Panc1 (cell line): ENCODE measurements around the gene COL23A1.

Experiments used
- POLR2AphosphoS5 ChIP-seq: IDR thresholded peaks from 2 replicates; pipeline ENCODE4 v1.6.1; 2012; ENCODE audit warnings: mild to moderate bottlenecking, low read depth, low read length, moderate library complexity
- SIN3A ChIP-seq: IDR thresholded peaks from 2 replicates; pipeline ENCODE4 v1.6.1; 2012; ENCODE audit warnings: low read depth, mild to moderate bottlenecking, low read length, moderate library complexity, borderline replicate concordance; ENCODE audit not compliant: insufficient read depth
- TCF7L2 ChIP-seq: IDR thresholded peaks from 2 replicates; pipeline ENCODE4 v1.6.1; 2011; ENCODE audit warnings: mild to moderate bottlenecking, low read depth, low read length, inconsistent platforms
- TF ChIP-seq, protein P1 (sequence below): fragments of 450-650 bp; IDR thresholded peaks from 2 replicates; pipeline ENCODE4 v1.5.1; 2017; ENCODE audit warnings: mild to moderate bottlenecking
- TF ChIP-seq, protein P2 (sequence below), 2 experiments: IDR thresholded peaks; 2 replicates each; pipeline ENCODE4 v1.6.1; 2011 to 2012; ENCODE audit warnings: low read depth in 2 of 2, control low read depth in 1 of 2, low read length in 1 of 2, mild to moderate bottlenecking in 1 of 2, moderate library complexity in 1 of 2; ENCODE audit not compliant: insufficient read depth in 1 of 2

- TF ChIP-seq, protein P1, sequence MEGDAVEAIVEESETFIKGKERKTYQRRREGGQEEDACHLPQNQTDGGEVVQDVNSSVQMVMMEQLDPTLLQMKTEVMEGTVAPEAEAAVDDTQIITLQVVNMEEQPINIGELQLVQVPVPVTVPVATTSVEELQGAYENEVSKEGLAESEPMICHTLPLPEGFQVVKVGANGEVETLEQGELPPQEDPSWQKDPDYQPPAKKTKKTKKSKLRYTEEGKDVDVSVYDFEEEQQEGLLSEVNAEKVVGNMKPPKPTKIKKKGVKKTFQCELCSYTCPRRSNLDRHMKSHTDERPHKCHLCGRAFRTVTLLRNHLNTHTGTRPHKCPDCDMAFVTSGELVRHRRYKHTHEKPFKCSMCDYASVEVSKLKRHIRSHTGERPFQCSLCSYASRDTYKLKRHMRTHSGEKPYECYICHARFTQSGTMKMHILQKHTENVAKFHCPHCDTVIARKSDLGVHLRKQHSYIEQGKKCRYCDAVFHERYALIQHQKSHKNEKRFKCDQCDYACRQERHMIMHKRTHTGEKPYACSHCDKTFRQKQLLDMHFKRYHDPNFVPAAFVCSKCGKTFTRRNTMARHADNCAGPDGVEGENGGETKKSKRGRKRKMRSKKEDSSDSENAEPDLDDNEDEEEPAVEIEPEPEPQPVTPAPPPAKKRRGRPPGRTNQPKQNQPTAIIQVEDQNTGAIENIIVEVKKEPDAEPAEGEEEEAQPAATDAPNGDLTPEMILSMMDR, result no peak
- TF ChIP-seq, protein P2, sequence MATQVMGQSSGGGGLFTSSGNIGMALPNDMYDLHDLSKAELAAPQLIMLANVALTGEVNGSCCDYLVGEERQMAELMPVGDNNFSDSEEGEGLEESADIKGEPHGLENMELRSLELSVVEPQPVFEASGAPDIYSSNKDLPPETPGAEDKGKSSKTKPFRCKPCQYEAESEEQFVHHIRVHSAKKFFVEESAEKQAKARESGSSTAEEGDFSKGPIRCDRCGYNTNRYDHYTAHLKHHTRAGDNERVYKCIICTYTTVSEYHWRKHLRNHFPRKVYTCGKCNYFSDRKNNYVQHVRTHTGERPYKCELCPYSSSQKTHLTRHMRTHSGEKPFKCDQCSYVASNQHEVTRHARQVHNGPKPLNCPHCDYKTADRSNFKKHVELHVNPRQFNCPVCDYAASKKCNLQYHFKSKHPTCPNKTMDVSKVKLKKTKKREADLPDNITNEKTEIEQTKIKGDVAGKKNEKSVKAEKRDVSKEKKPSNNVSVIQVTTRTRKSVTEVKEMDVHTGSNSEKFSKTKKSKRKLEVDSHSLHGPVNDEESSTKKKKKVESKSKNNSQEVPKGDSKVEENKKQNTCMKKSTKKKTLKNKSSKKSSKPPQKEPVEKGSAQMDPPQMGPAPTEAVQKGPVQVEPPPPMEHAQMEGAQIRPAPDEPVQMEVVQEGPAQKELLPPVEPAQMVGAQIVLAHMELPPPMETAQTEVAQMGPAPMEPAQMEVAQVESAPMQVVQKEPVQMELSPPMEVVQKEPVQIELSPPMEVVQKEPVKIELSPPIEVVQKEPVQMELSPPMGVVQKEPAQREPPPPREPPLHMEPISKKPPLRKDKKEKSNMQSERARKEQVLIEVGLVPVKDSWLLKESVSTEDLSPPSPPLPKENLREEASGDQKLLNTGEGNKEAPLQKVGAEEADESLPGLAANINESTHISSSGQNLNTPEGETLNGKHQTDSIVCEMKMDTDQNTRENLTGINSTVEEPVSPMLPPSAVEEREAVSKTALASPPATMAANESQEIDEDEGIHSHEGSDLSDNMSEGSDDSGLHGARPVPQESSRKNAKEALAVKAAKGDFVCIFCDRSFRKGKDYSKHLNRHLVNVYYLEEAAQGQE (IDR thresholded peaks at IDR 0.05; ENCODE audit: insufficient read depth in 1 of 2, low read depth in 2 of 2, low read length in 1 of 2), result no peak
- TF ChIP-seq POLR2AphosphoS5 (peak; percentile 53), TCF7L2 (no peak), SIN3A (no peak)
Observed at GRCh38 chr5:178232124-178232919, 357.9 kb downstream of the COL23A1 start, which contains the start of gene PHYKPL.
